ENCODE results near the gene ACHE. TPM values are rescaled to one million over a fixed set of nuclear protein-coding genes. Genes with fewer than 3 reads are reported as not detected.
"Not testable (repeated sequence)": the region's sequence is repeated elsewhere in the genome, so short reads cannot be mapped to it uniquely, and the experiment has no call there.

The ACHE gene
- polyA plus RNA-seq, result not detected

DNA sequence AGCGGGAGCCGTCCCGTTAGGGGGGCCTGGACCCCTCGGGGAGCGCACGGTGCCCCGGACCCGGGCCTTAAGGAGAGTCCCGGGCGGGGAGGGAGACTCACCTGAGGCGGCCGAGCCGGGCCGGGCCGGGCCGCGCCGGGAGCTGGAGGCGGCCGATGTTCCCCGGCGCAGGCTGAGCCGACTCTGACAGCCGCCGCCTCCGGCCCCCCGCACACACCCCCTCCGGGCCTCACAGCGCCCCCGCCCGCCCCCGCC is at the start of gene ACHE:
TSS of gene ACHE (minus strand) at position 188 of the 255 bp plus-strand sequence. CDS start 1,656 bp downstream, outside the sequence.
- peak within 1 kb of the TSS in 1 of 3 donors; percentile 88 for H3K27ac Mint-ChIP-seq
- H3K4me3 Mint-ChIP-seq, result peak within 1 kb of the TSS in 3 of 4 donors; percentile 76 to 96 (median 89)
- peaks cover 6 to 9% (median 6%) of the 10 kb centered on the region in 3 donors for H3K4me1 Mint-ChIP-seq
- peaks cover 32% of the 10 kb centered on the region for H3K27me3 Mint-ChIP-seq
- peaks cover 0 to 2% (median 0%) of the 10 kb centered on the region in 3 donors for H3K9me3 Mint-ChIP-seq
- H3K36me3 Mint-ChIP-seq, result no peaks in the 10 kb centered on the region

DNA sequence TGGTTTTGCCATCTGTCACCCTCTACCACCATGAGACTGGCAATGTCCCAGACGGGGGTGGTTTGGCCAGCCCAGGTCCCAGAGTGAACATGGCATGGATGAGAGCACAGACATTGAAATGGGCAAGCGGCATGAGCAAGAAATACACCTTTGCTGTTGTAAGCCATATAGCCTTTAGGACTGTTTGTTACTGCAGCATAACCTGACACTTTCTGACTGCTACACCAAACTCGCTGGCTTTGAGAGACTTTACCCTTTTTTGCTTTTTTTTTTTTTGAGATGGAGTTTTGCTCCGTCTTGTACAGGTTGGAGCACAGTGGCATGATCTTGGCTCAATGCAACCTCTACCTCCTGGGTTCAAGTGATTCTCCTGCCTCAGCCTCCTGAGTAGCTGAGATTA is 48.5 kb upstream of the ACHE start:
- Mint-ChIP-seq H3K4me3 (no peak overlapping the region), H3K27ac (no peak overlapping the region), H3K9me3 (peaks cover 1 to 11% (median 6%) of the 10 kb centered on the region in 3 donors), H3K4me1 (no peaks in the 10 kb centered on the region), H3K36me3 (no peaks in the 10 kb centered on the region), H3K27me3 (peaks cover 13% of the 10 kb centered on the region)

DNA sequence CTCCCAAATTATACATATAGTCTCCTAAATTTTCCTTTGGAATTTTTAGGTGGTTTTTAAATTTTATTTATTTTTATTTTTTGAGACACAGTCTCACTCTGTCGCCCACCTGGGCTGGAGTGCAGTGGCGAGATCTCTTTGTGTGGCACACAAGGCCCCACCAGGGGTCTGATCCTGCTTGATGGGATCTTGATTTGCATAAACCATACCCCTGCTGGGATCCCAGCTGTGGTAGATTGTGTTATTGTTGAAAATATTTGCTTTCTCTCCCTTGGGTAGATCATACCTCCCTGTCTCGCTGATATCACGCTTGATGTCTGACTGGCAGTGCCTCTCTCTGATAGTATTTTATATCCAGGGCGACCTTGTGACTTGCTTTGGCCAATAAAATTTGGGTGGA is 48.0 kb upstream of the ACHE start:
- Mint-ChIP-seq H3K27me3 (peaks cover 11% of the 10 kb centered on the region), H3K4me3 (no peak overlapping the region), H3K9me3 (peaks cover 1 to 13% (median 6%) of the 10 kb centered on the region in 3 donors), H3K4me1 (no peaks in the 10 kb centered on the region), H3K27ac (no peak overlapping the region), H3K36me3 (no peaks in the 10 kb centered on the region)

DNA sequence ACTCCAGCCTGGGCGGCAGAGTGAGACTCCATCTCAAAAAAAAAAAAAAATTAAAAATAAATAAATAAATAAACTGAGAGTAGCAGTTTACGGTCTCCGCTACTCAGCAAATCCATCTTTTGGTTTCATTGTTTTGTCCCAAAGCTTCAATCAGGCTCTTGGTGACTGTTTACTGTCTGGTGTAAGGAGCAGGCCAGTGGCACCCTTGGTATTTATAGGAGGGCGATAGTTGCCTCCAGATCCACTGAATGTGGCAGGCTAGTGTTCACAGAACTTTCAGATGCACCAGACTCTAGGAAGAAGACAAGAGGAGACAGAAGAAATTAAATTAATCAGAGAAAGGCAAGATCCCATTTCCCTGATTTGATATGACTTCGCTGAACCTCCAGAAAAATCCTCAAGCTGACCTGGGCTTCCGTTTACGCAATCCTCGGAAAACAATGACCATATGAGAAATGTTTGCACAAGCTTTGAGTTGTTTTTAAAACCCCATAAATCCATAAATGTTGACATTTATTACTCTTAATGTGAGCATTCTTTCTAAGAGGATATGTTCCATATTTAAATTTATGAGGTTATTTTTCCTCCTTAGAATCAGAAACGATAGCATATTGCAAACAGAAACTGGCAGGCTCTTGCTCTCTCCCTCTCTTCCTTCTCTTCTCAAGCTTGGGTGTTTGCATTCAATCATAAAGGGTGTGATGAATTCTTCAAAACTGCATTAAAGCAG is 46.5 kb upstream of the ACHE start:
- Mint-ChIP-seq H3K4me1 (no peaks in the 10 kb centered on the region), H3K4me3 (no peak overlapping the region), H3K27ac (no peak overlapping the region), H3K27me3 (peaks cover 11% of the 10 kb centered on the region), H3K36me3 (no peaks in the 10 kb centered on the region), H3K9me3 (peaks cover 1 to 13% (median 6%) of the 10 kb centered on the region in 3 donors)

DNA sequence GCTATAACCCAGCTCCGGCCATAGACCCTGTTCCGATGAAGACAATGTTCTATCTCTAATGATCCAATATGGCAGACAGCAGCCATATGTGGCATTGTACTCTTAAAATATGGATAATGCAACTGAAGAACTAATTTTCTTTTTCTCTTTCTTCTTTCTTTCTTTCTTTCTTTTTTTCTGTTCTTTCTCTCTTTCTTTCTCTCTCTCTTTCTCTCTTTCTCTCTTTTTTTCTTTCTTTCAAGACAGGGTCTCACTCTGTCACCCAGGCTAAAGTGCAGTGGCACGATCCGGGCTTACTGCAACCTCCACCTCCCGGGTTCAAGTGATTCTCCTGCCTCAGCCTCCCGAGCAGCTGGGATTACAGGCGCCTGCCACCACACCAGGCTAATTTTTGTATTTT is 40.5 kb upstream of the ACHE start:
- H3K4me1 Mint-ChIP-seq, H3K27ac Mint-ChIP-seq, H3K36me3 Mint-ChIP-seq, H3K4me3 Mint-ChIP-seq: not testable (repeated sequence)
- Mint-ChIP-seq H3K27me3 (peaks cover 11% of the 10 kb centered on the region), H3K9me3 (peaks cover 1 to 17% (median 12%) of the 10 kb centered on the region in 3 donors)

DNA sequence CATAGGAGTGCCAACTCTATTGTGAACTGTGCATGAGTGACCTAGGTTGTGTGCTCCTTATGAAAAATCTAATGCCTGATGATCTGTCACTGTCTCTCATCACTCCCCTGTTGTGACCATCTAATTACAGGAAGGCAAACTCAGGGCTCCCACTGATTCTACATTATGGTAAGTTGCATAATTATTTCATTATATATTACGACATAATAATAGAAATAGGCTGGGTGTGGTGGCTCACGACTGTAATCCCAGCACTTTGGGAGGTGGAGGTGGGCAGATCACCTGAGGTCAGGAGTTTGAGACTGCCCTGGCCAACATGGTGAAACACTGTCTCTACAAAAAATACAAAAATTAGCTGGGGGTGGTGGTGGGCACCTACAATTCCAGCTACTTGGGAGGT is 39.7 kb upstream of the ACHE start:
- H3K4me1 Mint-ChIP-seq, H3K4me3 Mint-ChIP-seq, H3K27ac Mint-ChIP-seq, H3K36me3 Mint-ChIP-seq: not testable (repeated sequence)
- Mint-ChIP-seq H3K27me3 (peaks cover 14% of the 10 kb centered on the region), H3K9me3 (peaks cover 0 to 13% (median 12%) of the 10 kb centered on the region in 3 donors)

DNA sequence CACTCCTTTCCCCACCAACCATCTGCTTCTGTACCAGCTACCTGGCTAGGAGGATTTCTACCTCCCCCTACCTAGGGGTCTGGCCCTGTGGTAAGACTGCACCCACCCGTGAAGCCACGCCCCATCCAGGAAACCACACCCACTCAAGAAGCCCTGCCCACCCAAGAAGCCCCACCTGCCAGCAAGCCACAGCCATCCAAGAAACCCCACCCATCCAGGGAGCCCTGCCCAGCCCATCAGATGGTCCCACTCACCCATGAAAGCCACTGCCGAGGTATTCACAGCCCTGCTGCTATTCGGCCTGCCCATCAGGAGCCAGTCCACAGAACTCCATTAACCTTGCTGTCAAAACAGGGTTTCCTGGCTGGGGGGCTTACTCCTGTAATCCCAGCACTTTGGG is 38.0 kb upstream of the ACHE start:
- Mint-ChIP-seq H3K27ac (no peak overlapping the region), H3K9me3 (peaks cover 0 to 6% (median 5%) of the 10 kb centered on the region in 3 donors), H3K27me3 (peaks cover 18% of the 10 kb centered on the region), H3K4me1 (peaks cover 0 to 3% (median 0%) of the 10 kb centered on the region in 3 donors), H3K4me3 (no peak overlapping the region), H3K36me3 (peaks cover 1% of the 10 kb centered on the region)

DNA sequence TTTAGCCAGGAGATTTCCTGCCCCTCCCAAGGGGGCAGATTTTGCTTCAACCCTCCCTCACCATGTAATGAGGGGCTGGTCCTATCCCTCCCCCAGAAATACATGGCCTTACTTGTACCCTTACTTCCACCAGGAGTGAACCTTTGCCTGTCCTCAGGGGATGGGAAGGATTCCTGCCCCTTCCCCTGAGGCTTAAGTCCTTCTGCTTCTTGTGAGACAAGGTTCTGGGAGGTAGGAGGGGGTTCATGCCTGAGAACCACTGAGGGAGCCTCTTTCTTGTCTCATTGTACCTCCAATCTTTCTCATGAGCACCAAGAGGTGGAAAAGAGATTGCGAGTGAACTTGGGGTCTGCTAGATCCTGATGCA is 34.1 kb upstream of the ACHE start:
- Mint-ChIP-seq H3K27me3 (peaks cover 9% of the 10 kb centered on the region), H3K9me3 (peaks cover 0 to 6% (median 5%) of the 10 kb centered on the region in 3 donors), H3K27ac (peak overlapping the region in 1 of 3 donors; percentile 68), H3K4me1 (peaks cover 0 to 3% (median 0%) of the 10 kb centered on the region in 3 donors), H3K36me3 (peaks cover 1% of the 10 kb centered on the region), H3K4me3 (no peak overlapping the region)

DNA sequence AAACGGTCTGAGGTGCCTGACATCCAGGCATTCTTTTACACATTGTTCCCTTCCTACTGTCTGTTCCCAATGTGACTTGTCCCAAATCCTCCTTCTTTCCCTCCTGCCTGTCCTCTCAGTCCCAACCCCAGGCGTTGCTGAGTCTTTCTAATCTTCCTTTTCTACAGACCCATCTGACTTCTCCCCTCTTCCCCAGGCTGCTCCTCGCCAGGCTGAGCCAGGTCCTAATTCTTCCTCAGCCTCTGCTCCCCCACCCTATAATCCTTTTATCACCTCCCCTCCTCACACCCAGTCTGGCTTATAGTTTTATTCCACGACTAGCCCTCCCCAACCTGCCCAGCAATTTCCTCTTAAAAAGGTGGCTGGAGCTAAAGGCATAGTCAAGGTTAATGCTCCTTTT is 27.9 kb upstream of the ACHE start:
- not testable (repeated sequence) for H3K36me3 Mint-ChIP-seq, H3K4me1 Mint-ChIP-seq

DNA sequence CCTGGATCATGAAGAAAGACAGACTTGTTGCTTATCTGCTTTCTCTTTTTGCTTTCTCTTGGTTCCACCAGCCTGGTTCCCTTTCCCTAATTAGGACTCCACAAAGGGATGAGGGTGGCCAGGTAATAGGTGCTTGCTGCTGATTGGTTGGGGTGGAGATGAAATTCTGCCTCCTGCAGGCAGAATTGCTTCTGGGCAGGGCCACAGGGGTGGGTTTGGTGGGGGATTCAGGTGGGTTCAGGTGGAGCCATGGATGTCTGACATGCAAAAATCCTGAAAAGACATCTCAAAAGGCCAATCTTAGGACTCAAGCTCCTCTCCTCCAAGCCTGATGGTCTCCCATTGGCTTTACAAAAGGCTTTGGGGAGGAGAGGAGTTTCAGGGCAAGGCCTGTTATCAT is 25.4 kb upstream of the ACHE start:
- H3K27me3 Mint-ChIP-seq, result peaks cover 9% of the 10 kb centered on the region

More for the DNA sequence above, 27.9 kb upstream of the ACHE start:
- not testable (repeated sequence) for H3K27ac Mint-ChIP-seq, H3K9me3 Mint-ChIP-seq, H3K4me3 Mint-ChIP-seq, H3K27me3 Mint-ChIP-seq

DNA sequence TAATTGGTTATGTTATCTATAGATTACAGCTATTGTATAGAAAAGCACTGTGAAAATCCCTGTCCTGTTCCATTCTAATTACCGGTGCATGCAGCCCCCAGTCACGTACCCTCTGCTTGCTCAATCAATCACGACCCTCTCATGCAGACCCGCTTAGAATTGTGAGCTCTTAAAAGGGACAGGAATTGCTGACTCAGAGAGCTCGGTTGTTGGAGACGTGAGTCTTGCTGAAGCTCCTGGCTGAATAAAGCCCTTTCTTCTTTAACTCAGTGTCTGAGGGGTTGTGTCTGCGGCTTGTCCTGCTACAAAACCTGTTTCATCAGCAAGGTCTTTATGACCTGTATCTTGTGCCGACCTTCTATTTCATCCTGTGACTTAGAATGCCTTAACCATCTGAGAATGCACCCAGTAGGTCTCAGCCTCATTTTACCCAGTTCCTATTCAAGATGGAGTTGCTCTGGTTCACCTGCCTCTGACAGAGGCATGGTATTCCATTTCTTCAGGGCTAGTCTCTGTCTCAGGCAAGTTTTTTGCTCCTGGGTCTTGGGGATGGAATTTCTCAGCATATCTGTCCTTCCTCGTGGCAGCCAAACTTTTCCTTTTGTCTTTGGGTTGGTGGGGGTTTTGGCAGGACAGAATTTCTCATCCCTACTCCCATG is 24.2 kb upstream of the ACHE start:
- H3K36me3 Mint-ChIP-seq, H3K27me3 Mint-ChIP-seq, H3K9me3 Mint-ChIP-seq, H3K27ac Mint-ChIP-seq, H3K4me3 Mint-ChIP-seq, H3K4me1 Mint-ChIP-seq: not testable (repeated sequence)

More for the DNA sequence above, 25.4 kb upstream of the ACHE start:
- Mint-ChIP-seq H3K4me1 (peaks cover 0 to 2% (median 1%) of the 10 kb centered on the region in 3 donors), H3K27ac (no peak overlapping the region), H3K36me3 (peaks cover 2% of the 10 kb centered on the region), H3K9me3 (no peaks in the 10 kb centered on the region), H3K4me3 (no peak overlapping the region)

DNA sequence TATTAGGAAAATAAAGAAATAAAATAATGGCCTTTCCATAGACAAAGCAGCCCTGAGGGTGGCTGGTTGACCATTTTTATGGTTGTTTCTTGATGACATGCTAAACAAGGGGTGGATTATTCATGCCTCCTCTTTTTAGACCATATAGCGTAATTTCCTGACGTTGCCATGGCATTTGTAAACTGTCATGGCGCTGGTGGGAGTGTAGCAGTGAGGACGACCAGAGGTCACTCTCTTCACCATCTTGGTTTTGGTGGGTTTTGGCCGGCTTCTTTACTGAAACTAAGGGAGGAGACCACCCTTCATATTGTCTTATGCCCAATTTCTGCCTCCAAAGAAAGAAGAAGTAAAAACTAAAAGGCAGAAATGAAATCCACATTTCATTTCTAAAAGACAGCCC is 23.6 kb upstream of the ACHE start:
- not testable (repeated sequence) for H3K27me3 Mint-ChIP-seq, H3K36me3 Mint-ChIP-seq, H3K4me1 Mint-ChIP-seq, H3K9me3 Mint-ChIP-seq, H3K27ac Mint-ChIP-seq, H3K4me3 Mint-ChIP-seq

DNA sequence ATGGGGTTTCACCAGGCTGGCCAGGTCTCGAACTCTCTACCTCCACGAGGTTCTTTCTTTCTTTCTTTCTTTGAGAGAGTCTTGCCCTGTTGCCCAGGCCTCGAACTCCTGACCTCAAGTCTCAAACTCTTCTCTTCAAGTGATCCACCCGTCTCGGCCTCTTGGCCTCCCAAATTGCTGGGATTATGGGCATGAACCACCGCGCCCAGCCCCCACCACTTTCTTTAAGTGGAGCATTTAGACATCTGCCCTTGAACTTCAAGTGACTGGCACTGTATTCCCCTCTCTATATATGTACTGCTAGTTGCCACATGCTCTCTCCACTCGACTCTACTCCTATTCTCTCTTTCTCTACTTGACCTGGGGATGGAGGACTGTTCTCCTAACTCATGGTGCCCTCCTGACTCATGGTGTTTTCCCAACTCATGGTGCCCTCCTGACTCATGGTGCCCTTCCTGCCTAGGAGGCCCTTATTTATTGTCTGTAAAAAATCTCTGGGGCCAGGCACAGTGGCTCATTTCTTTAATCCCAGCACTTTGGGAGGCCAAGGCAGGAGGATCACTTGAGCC is 19.3 kb upstream of the ACHE start:
- peaks cover 0 to 2% (median 0%) of the 10 kb centered on the region in 3 donors for H3K9me3 Mint-ChIP-seq
- peaks cover 9% of the 10 kb centered on the region for H3K27me3 Mint-ChIP-seq
- H3K4me1 Mint-ChIP-seq, result peaks cover 1 to 6% (median 2%) of the 10 kb centered on the region in 3 donors
- peaks cover 5% of the 10 kb centered on the region for H3K36me3 Mint-ChIP-seq
- H3K27ac Mint-ChIP-seq, result no peak overlapping the region
- no peak overlapping the region for H3K4me3 Mint-ChIP-seq

DNA sequence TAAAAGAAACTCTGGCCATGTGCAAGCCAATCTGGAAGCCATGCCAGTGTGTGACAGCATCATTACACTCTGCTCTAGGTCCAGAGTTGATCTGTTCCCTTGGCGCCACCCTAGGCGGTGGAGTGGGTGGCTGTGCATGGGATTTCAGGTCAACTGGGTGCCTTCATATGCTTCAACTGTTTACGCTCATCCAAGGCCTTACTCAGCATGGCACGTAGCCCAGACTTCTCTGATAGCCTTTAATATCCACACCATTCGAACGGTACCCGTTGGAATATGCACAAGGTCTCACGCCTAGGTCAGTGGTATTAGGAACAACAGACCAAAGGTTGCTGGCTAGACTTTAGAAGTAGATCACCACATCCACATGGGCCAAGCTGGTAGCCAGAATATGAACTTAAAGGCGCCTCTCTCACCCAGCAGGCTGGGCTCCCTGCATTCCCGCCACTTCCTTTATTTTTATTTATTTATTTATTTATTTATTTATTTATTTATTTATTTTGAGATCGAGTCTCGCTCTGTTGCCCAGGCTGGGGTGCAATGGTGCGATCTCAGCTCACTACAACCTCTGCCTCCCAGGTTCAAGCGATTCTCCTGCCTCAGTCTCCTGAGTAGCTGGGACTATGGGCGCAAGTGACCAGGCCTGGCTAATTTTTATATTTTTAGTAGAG is 18.7 kb upstream of the ACHE start:
- no peak overlapping the region for H3K27ac Mint-ChIP-seq
- H3K36me3 Mint-ChIP-seq, result peaks cover 5% of the 10 kb centered on the region
- H3K9me3 Mint-ChIP-seq, result peaks cover 0 to 2% (median 0%) of the 10 kb centered on the region in 3 donors
- peaks cover 1 to 6% (median 2%) of the 10 kb centered on the region in 3 donors for H3K4me1 Mint-ChIP-seq
- H3K4me3 Mint-ChIP-seq, result no peak overlapping the region
- peaks cover 9% of the 10 kb centered on the region for H3K27me3 Mint-ChIP-seq

DNA sequence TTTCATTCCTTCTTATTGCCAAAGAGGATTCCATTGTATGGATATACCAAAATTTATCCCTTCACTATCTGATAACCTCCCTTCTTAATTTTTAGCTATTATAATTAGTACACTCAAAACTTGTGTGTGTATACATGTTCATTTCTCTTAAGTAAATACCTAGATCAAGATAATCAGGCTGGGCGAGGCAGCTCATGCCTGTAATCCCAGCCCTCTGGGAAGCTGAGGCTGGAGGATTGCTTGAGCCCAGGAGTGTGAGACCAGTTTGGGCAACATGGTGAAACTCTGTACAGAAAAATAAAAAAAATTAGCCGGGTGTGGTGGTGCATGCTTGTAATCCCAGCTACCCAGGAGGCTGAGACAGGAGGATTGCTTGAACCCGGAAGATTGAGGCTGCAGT is 15.8 kb upstream of the ACHE start:
- H3K27ac Mint-ChIP-seq, result no peak overlapping the region

More for the DNA sequence above, 15.8 kb upstream of the ACHE start:
- H3K4me3 Mint-ChIP-seq, result no peak overlapping the region
- peaks cover 5% of the 10 kb centered on the region for H3K36me3 Mint-ChIP-seq
- peaks cover 0 to 2% (median 0%) of the 10 kb centered on the region in 3 donors for H3K9me3 Mint-ChIP-seq
- peaks cover 1 to 6% (median 2%) of the 10 kb centered on the region in 3 donors for H3K4me1 Mint-ChIP-seq
- H3K27me3 Mint-ChIP-seq, result peaks cover 5% of the 10 kb centered on the region
